Measurements from ENCODE around the gene INSC. TPM values are rescaled to one million over a fixed set of nuclear protein-coding genes. Genes with fewer than 3 reads are reported as not detected.
"Not testable (repeated sequence)": the region's sequence is repeated elsewhere in the genome, so short reads cannot be mapped to it uniquely, and the experiment has no call there.

INSC gene, protein sequence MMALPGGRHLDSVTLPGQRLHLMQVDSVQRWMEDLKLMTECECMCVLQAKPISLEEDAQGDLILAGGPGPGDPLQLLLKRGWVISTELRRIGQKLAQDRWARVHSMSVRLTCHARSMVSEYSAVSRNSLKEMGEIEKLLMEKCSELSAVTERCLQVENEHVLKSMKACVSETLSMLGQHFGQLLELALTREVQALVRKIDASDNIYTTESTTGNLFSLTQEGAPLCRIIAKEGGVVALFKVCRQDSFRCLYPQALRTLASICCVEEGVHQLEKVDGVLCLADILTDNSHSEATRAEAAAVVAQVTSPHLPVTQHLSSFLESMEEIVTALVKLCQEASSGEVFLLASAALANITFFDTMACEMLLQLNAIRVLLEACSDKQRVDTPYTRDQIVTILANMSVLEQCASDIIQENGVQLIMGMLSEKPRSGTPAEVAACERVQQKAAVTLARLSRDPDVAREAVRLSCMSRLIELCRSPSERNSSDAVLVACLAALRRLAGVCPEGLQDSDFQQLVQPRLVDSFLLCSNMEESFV
- under 1 TPM in 1 of 2 donors, not detected in 1; 0.22 TPM for total RNA-seq
- total RNA-seq = 0 reads per million in 2 donors

DNA sequence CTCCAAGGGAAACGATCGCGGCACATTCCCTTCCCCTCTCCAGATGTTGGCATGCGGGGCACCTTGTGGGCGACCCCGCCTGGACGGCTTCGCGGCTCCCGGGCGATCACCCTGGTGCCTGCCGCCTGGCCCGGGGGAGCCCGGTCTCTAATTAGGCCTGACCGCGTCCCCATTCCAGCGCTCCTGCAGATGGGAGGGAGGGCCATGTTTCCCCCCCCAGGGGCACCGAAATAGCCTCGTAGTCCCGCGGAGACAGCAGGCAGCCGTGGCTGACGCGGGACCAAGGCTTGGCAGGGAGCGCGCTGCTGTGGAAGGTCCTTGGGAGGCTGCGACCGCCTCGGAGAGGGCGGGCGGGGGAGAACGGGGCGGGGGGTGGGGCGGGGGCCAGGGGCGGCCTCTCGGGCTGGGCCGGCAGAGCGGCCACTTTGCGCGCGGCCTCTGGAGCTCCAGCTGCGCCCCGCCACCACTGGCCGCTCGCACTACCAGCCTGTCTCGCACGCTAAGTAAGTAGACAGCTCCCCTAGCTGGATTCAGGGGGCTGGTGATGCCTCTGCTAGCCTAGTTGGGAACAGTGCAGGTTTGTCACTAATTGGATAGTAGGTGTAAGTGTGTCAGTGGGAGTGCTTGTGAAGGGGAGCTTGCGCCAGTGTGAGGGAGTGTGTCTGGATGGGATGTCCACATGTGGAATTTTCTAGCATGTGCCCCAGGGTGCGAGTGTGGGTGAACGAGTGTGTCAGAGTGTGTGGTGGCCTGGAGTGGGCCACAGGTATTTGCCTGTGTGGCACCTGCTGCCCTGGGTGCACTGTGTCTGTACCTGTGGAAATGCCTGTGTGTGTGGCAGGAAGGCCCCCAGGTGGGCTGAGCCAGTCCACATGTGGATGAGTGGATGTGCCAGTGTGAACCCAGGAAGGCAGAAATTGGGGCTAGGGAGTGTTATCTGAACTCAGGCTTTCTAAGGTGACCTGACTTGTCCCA is at the start of gene INSC:
INSC (plus strand) TSS at position 423 of the 975 bp plus-strand sequence. CDS start 34,252 bp downstream, outside the sequence.
- no peak within 1 kb of the TSS for H3K27ac Mint-ChIP-seq
- H3K9me3 ChIP-seq (ENCODE audit: control insufficient read depth, low read length, poor library complexity, severe bottlenecking) = no peaks in the 10 kb centered on the region
- H3K4me1 Mint-ChIP-seq = peaks cover 8% of the 10 kb centered on the region
- ATAC-seq (no peak), DNase-seq (no peak)
- peak within 1 kb of the TSS; percentile 77 for H3K4me3 Mint-ChIP-seq
- H3K36me3 Mint-ChIP-seq (ENCODE audit: low read depth) = peaks cover 10% of the 10 kb centered on the region
- peaks cover 38% of the 10 kb centered on the region for H3K27me3 Mint-ChIP-seq

- not testable (repeated sequence) for ATAC-seq; DNase-seq; H3K9me3 ChIP-seq (ENCODE audit: control insufficient read depth, low read length, poor library complexity, severe bottlenecking); H3K27ac Mint-ChIP-seq; H3K36me3 Mint-ChIP-seq (ENCODE audit: low read depth); H3K4me3 Mint-ChIP-seq
- Mint-ChIP-seq H3K4me1 (peaks cover 11% of the 10 kb centered on the region), H3K27me3 (peaks cover 27% of the 10 kb centered on the region)
These were observed 45.0 kb upstream of the INSC start for GRCh38 chr11:15069751-15070150.

DNA sequence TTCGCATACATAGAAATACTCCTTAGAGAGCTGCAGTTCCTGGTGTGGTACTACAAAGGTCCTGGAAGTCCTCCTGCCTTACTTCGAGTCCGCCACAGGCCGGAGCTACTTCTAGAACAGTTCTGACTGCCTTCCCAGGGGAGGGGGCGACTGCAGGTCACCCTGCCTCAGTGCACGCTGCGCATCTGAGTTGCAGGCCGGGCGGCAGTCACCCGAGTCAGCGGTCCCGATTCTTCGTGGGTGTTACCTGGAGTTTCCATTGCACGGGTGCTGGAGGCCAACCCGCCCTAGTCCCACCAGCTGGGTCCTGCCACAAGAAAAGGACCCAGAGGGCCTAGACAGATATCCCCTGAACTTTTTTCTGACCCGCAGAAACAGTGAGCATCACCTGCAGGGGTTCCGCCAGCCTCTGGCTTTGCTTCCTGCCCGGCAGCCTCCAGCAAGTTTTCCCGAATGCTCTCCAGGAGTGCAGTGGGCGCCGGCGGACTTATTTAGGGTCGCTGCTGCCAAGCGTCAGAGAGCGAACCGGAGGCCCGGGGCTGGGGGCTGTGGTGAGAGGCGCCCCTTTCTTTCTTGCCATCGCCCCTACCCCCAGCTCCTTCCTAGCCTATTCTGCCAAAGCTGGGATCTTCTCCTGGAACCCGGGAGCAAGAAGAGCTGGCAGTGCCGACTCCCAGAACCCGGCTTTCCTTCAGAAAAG is 43.0 kb upstream of the INSC start:
- no peak overlapping the region for H3K27ac Mint-ChIP-seq

DNA sequence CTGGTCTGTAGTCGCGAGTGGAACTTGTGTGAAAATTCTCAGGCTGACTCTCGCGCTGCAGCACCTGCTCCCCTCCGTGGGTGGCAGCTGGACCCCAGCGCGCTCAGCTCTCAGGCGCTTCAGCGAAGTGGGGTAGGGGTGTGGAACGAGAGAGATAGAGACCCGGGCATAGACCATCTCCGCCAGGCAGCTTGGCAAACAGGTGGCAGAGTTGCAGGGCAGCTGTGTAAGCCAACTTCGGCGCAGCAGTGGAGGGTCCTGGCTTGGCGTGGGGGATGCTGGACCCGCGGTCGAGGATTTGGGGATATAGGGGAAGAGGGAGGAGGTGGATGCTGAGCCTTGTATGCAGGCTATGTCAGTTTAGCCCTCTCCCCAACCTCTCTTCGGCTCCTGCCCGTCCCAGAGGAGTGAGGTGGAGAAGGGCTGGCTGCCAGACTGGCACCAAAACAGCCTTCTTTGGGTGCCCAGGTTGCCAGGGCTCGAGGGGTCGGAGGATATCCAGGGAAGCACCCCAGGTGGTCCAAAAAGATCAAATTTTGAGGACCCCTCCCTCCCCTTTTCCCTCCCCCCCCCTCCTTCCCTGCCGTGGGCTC is 42.1 kb upstream of the INSC start:
- ATAC-seq = no peak
- H3K27ac Mint-ChIP-seq = no peak overlapping the region
- peak overlapping the region; percentile 50 for H3K4me3 Mint-ChIP-seq
- peaks cover 11% of the 10 kb centered on the region for H3K4me1 Mint-ChIP-seq
- peaks cover 2% of the 10 kb centered on the region for H3K36me3 Mint-ChIP-seq (ENCODE audit: low read depth)
- H3K9me3 ChIP-seq (ENCODE audit: control insufficient read depth, low read length, poor library complexity, severe bottlenecking) = no peaks in the 10 kb centered on the region
- H3K27me3 Mint-ChIP-seq = peaks cover 20% of the 10 kb centered on the region
- DNase-seq = no peak

More for the DNA sequence above, 43.0 kb upstream of the INSC start:
- H3K36me3 Mint-ChIP-seq (ENCODE audit: low read depth) = peaks cover 2% of the 10 kb centered on the region
- no peak overlapping the region for H3K4me3 Mint-ChIP-seq
- H3K27me3 Mint-ChIP-seq = peaks cover 20% of the 10 kb centered on the region
- DNase-seq (no peak), ATAC-seq (no peak)
- no peaks in the 10 kb centered on the region for H3K9me3 ChIP-seq (ENCODE audit: control insufficient read depth, low read length, poor library complexity, severe bottlenecking)
- H3K4me1 Mint-ChIP-seq = peaks cover 11% of the 10 kb centered on the region

GRCh38 chr11:15073361-15074205 is 41.1 kb upstream of the INSC start, which contains the start of gene CALCB:
TSS of gene CALCB (plus strand) at chr11:15073593. CDS start at chr11:15074719, 1,126 bp downstream.
- H3K27me3 Mint-ChIP-seq = peaks cover 20% of the 10 kb centered on the region
- no peaks in the 10 kb centered on the region for H3K9me3 ChIP-seq (ENCODE audit: control insufficient read depth, low read length, poor library complexity, severe bottlenecking)
- DNase-seq (no peak), ATAC-seq (peak; percentile 14)
- H3K4me3 Mint-ChIP-seq = peak within 1 kb of the TSS; percentile 88
- peaks cover 11% of the 10 kb centered on the region for H3K4me1 Mint-ChIP-seq
- H3K27ac Mint-ChIP-seq = peak within 1 kb of the TSS; percentile 74
- H3K36me3 Mint-ChIP-seq (ENCODE audit: low read depth) = peaks cover 2% of the 10 kb centered on the region

DNA sequence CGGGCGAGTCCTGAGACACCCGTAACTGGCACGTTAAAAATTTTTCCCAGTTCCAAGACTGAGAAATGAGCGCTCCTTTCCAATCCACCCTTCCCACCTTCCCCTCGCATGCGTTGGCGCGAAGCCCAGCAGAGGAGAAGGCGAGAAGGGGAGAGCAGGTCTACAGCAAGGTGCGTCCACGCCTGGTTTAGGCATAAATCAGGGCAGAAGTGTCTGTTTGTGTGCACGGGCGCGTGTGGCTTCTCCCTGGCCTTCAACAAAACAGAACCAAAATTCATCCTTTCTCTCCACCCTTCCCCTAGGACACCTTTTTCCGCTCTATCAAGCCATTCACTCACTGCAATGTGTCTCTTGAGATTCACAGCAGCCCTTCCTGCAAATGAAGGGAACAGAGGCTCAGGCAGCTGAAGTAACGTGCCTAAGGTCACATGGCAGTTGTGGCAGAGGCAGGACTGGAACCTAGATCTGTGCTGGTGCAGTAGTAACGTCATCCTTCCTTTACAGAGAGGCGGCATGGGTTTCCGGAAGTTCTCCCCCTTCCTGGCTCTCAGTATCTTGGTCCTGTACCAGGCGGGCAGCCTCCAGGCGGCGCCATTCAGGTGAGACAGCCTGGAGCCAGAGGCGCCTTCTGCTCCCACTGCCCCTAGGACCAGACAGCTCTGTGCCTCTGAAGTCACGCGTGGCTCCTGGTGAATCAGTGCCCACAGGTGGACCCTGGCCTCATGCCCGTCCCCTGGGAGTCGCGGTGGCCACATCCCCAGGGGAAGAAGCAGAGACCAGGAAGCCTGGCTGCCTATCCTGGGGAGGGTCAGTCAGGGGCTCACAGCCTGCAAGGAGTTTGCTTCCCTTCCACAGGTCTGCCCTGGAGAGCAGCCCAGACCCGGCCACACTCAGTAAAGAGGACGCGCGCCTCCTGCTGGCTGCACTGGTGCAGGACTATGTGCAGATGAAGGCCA is 40.2 kb upstream of the INSC start:
- ATAC-seq = peak; percentile 90
- H3K9me3 ChIP-seq (ENCODE audit: control insufficient read depth, low read length, poor library complexity, severe bottlenecking) = no peaks in the 10 kb centered on the region
- Mint-ChIP-seq H3K27ac (peak overlapping the region; percentile 74), H3K4me1 (peaks cover 11% of the 10 kb centered on the region), H3K4me3 (peak overlapping the region; percentile 88), H3K27me3 (peaks cover 22% of the 10 kb centered on the region), H3K36me3 (ENCODE audit: low read depth) (peaks cover 2% of the 10 kb centered on the region)
- peak; percentile 52 to 78 (median 57) for DNase-seq

GRCh38 chr11:15075162-15075526 is 39.6 kb upstream of the INSC start:
- Mint-ChIP-seq H3K27me3 (peaks cover 25% of the 10 kb centered on the region), H3K36me3 (ENCODE audit: low read depth) (peaks cover 2% of the 10 kb centered on the region), H3K27ac (peak overlapping the region; percentile 74), H3K4me1 (peaks cover 11% of the 10 kb centered on the region), H3K4me3 (no peak overlapping the region)
- no peak for DNase-seq
- no peak for ATAC-seq
- no peaks in the 10 kb centered on the region for H3K9me3 ChIP-seq (ENCODE audit: control insufficient read depth, low read length, poor library complexity, severe bottlenecking)

- H3K4me3 Mint-ChIP-seq = no peak overlapping the region
- H3K36me3 Mint-ChIP-seq (ENCODE audit: low read depth) = no peaks in the 10 kb centered on the region
- H3K27me3 Mint-ChIP-seq = peaks cover 30% of the 10 kb centered on the region
- H3K4me1 Mint-ChIP-seq = no peaks in the 10 kb centered on the region
- H3K9me3 ChIP-seq (ENCODE audit: control insufficient read depth, low read length, poor library complexity, severe bottlenecking) = no peaks in the 10 kb centered on the region
- H3K27ac Mint-ChIP-seq = no peak overlapping the region
- DNase-seq (no peak), ATAC-seq (no peak)
These were observed 23.5 kb upstream of the INSC start for GRCh38 chr11:15091175-15091574.

DNA sequence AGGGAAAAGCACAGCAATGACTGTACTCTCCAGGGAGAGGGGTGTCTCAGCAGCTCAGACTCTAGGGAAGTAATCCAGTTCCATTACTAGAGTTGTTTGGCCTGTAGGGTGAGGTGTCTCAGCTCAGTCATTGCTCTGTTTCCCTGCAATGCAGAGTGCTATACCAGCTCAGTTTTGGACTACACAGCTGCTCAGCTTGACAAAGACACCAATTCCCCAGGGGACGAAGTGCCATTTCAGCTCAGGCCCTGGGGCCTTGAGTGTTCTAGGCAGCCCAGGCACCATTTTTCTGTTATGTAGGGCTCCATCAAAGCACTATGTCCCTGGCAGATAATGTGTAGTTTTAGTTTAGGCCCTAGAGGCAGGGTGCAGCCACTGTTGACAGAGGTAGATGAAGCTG is 23.1 kb upstream of the INSC start:
- peaks cover 34% of the 10 kb centered on the region for H3K27me3 Mint-ChIP-seq
- no peaks in the 10 kb centered on the region for H3K36me3 Mint-ChIP-seq (ENCODE audit: low read depth)
- DNase-seq (no peak), ATAC-seq (no peak)
- H3K4me3 Mint-ChIP-seq = no peak overlapping the region
- no peaks in the 10 kb centered on the region for H3K4me1 Mint-ChIP-seq
- H3K27ac Mint-ChIP-seq = no peak overlapping the region
- no peaks in the 10 kb centered on the region for H3K9me3 ChIP-seq (ENCODE audit: control insufficient read depth, low read length, poor library complexity, severe bottlenecking)

- Mint-ChIP-seq H3K36me3 (ENCODE audit: low read depth) (no peaks in the 10 kb centered on the region), H3K4me1 (no peaks in the 10 kb centered on the region), H3K27ac (no peak overlapping the region), H3K4me3 (no peak overlapping the region), H3K27me3 (peaks cover 49% of the 10 kb centered on the region)
- no peaks in the 10 kb centered on the region for H3K9me3 ChIP-seq (ENCODE audit: control insufficient read depth, low read length, poor library complexity, severe bottlenecking)
- ATAC-seq (no peak), DNase-seq (no peak)
These were observed 21.3 kb upstream of the INSC start for GRCh38 chr11:15093432-15093831.

GRCh38 chr11:15095736-15096228 is 18.9 kb upstream of the INSC start:
- Mint-ChIP-seq H3K4me3 (no peak overlapping the region), H3K27me3 (peaks cover 61% of the 10 kb centered on the region)
- no peak for DNase-seq

More at GRCh38 chr11:15095736-15096228, 18.9 kb upstream of the INSC start:
- Mint-ChIP-seq H3K27ac (no peak overlapping the region), H3K36me3 (ENCODE audit: low read depth) (no peaks in the 10 kb centered on the region), H3K4me1 (peaks cover 2% of the 10 kb centered on the region)
- no peaks in the 10 kb centered on the region for H3K9me3 ChIP-seq (ENCODE audit: control insufficient read depth, low read length, poor library complexity, severe bottlenecking)
- no peak for ATAC-seq
